ENCODE measurements around the gene GJA5.

GJA5 gene

DNA sequence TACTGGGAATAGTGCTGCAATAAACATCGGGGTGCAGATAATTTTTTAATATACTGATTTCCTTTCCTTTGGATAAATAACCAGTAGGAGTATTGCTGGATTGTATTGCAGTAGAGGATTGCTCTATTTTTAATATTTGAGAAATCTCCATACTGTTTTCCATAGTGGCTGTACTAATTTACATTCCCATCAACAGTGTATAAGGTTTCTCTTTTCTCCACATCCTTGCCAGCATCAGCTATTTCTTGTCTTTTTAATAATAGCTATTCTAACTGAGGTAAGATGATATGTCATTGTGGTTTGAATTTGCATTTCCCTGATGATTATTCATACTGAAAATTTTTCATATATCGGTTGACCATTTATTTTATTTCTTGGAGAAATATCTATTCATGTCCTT lies 31.1 kb downstream of the GJA5 start:
- no peak for DNase-seq (ENCODE audit: low read depth)

DNA sequence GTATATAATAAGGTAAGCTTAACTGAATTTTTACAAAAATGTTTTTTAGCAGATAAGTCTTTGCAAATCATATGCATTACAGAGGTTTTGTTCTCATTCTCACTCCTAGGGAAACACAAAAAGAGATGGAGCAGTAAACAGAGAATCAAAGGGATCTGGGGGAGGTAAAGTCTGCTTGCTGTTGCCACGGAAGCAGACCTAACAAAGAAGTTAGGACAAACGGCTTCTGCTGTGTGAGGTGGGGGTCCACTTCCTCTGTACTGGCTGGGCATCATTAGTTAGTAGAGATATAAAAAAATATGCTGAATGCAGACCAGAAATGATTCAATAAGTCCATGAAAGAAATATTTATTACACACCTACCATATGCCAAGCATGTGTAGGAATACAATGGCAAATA lies 34.2 kb downstream of the GJA5 start:
- no peak for DNase-seq (ENCODE audit: low read depth)

DNA sequence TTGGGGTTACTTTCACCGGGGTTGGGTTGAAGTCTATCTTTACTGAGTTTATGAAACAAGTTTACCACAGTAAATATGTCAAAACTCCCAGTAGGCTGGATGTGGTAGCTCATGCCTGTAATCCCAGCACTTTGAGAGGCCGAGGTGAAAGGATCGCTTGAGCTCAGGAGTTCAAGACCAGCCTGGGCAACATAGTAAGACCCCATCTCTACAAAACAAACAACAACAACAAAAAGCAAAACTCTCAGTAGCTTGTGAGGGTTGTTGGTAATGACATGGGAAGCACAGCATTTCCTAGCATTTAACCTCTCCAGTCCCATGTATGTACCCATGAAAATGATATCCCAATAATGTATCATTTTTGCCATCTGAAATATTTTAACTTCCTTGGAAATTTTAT lies 34.7 kb downstream of the GJA5 start:
- DNase-seq (ENCODE audit: low read depth) = no peak

DNA sequence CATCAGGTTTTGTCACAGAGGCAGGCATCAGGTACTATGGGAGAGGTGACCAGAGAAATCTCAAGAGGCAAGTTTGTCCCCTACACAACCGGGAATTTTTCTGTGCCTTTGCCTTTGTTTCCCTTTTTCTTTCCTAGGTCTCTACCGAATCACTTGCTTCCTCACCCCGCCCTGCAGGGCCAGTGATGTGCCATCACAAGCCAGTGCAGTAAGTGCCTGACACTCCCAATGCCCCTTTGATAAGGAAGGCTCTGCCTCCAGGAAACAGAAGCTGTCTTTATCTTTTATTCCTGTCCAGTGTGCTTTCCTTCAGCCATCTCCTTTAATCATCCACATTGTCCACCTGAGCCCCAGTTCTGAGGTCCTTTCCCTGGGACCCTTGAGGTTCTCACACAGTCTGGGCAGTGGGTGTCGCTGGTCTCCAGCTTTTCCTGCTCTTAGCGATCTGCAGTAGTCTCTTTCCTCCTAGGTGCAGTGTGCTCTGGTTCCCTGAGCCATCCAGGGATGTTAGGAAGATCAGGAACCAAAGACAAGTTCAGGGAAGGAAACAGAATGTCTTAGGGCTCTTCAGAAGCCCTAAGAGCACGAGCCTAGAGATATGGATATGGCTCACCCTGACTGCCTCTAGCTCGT lies 36.6 kb downstream of the GJA5 start:
- no peak for DNase-seq (ENCODE audit: low read depth)

DNA sequence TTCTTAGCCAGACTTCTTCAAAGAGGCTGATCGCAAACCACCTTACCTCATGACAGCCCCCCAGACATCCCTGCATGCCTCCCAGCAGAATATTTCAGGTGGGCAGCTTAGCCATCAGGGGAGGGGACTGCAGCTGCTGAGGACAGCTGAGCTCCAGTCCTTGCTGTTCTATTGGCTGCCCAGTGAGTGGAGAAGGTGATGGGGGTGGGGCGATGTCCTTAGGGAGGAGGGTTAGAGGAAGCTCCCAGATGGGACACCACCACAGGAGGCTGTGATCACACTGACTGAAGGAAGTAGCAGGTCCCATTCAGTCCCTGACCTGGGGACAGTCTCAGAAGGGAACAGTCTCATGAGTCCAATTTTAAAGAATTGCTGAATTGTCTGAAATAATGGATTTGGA lies 38.3 kb downstream of the GJA5 start:
- no peak for DNase-seq (ENCODE audit: low read depth)

DNA sequence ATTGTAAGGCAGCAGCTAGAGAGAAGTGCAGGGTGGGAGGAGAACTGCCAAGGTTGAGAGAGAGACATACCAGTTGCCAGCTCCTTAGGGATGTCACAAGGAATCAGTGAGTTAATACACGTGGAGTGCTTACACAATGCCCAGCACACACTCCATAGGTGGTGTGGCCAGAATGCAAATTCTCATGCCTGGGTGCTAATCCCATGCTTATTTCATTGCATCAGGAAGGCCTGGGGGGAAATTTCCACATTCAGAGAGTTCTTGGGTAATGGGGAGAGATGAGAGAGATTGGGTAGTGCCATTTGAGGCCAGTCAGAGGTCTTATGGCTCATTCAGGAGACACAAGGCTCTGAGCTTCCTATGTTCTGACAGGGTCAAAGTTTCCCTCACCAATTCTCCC lies 38.7 kb downstream of the GJA5 start:
- no peak for DNase-seq (ENCODE audit: low read depth)

DNA sequence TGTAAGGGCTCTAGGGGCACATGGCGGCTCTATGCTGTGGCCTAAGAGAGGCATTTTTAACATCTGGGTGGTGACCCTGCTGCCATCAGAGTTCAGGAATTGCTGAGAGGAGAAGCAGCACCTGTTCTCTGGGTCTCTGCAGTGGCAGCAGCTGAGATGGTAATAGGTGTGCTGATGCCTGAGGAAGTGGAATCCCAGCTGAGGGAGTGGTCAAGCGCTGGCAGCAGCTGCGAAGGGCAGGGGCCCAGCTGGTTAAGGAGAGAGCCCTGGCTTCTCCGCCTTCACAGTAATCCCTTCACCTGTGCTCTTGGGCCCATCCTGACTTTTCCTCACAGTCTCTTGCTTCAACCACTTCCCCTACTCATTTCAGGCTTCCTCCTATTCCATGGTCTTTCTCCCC lies 39.8 kb downstream of the GJA5 start:
- DNase-seq (ENCODE audit: low read depth) = no peak

DNA sequence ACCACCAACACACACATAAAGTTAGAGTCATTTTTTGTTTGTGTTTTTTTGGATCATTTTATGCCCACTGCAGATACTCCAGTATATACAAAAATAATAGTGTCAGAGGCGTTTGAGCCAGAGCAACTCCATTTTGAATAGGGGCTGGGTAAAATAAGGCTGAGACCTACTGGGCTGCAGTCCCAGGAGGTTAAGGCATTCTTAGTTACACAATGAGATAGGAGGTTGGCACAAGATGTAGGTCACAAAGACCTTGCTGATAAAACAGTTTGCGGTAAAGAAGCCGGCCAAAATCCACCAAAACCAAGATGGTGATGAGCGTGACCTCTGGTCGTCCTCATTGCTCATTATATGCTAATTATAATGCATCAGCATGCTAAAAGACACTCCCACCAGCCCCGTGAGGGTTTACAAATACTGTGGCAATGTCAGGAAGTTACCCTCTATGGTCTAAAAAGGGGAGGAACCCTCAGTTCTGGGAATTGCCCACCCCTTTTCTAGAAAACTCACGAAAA lies 40.6 kb downstream of the GJA5 start:
- DNase-seq (ENCODE audit: low read depth) = no peak

DNA sequence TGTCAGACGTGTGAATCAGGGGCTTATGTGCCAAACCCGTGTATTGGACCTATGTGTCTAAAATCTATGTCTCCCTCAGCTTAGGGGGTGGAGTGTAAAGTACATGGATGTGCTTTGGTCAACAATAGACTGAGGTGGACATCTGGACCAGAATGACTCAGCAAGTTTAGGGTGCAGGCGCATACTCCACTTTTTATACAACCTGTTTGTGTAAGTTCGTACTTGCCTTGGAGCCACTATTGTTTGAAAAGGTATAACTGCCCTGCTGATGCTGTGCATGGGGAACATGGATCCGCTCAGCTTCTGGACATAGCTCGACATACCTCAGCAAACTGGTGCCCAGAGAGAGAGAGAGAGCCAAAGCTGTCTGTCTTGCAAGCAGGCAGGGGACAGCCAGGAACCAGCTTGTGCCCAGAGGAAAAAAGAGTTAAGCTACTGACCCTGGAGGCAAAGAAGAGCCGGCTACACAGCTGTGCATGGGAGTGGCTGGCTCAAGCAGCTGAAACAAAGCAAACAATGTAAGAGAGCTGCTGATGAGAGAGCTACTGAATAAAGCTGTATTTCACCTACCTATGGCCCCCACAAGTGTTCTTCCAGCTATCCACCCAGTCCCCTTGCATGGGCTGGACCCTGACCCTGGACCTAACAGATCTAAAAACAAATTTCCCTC lies 41.2 kb downstream of the GJA5 start:
- no peak for DNase-seq (ENCODE audit: low read depth)

DNA sequence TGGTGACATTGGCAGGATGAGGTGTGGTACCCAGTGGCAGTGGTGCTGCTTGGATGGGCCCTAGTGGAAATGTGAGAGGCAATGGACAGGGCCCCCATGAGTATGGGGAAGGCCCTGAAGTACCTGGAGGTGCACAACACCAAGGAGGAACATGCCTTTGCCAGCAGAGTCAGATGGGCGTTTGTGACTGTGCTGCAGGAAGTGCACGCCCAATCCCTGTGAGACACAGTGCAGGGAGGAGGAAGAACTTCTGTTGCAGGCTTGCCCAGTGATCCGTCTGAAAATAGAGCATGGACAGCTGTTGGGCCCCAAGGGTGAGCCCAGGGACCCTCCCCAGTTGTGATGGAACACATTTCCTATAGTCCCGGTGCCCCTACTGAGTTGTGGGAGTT lies 42.7 kb downstream of the GJA5 start:
- DNase-seq (ENCODE audit: low read depth) = no peak

DNA sequence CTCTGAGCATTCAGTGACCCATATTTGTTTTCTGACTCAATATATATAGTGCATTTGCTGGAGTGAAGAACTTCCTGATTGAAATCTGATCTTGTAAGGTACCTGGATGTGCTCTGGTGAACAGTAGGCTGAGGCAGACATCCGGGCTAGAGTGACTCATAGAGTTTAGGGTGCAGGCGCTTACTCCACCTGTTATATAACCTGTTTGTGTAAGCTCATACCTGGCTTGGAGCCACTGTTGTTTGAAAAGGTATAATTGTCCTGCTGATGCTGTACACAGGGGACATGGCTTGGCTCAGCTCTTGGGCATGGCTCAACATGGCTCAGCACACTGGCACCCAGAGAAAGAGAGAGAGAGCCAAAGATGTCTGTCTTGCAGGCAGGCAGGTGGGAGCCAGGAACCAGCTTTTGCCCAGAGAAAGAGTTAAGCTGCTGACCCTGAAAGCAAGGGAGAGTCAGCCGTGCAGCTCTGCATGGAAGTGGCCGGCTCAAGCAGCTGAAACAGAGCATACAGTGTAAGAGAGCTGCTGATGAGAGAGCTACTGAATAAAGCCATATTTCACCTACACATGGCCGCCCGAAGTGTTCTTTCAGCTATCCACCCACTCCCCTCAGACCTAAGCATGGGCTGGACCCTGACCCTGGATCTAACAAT lies 43.2 kb downstream of the GJA5 start:
- no peak for DNase-seq (ENCODE audit: low read depth)

DNA sequence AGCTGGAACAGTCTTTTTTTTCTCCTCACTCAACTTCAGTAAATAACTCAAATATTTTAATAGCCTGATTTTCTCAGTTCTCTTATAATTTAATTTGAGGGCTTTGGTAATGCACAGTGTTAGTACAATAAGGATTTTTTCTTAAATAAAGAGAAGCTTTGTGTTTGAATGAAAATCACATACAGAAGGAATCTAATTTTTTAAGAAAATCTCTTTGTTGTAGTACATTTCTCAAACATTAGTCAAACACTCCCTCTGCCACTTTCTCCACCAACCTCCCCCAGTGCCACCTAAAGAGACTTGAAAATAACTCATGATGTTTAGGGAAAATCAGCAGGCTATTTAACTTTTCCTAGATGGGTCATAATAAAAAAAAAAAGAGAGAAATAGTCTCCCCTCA lies 47.8 kb downstream of the GJA5 start:
- no peak for DNase-seq (ENCODE audit: low read depth)
